Stimulated activated CD4-positive, alpha-beta T cell treated with anti-CD3 and anti-CD28 coated beads, Interleukin-4, amount 100 ng/mL, for 48 hours (primary cell): ENCODE data around the gene ANXA2R.

Experiments used
- DNase-seq, 2 donors: peaks; one replicate each; pipeline ENCODE4 v3.0.0-alpha.2; 2020; ENCODE audit warnings: low read depth in 2 of 2

ANXA2R gene

GRCh38 chr5:43000111-43000840 lies 39.8 kb downstream of the ANXA2R start:
- no peak for DNase-seq

GRCh38 chr5:42995360-42995751 lies 44.8 kb downstream of the ANXA2R start:
- no peak for DNase-seq

- DNase-seq, result peak; percentile 78 to 82
These were observed 45.4 kb downstream of the ANXA2R start for GRCh38 chr5:42994555-42995359.

- no peak for DNase-seq
These were observed 45.9 kb downstream of the ANXA2R start for GRCh38 chr5:42994246-42994554.

DNA sequence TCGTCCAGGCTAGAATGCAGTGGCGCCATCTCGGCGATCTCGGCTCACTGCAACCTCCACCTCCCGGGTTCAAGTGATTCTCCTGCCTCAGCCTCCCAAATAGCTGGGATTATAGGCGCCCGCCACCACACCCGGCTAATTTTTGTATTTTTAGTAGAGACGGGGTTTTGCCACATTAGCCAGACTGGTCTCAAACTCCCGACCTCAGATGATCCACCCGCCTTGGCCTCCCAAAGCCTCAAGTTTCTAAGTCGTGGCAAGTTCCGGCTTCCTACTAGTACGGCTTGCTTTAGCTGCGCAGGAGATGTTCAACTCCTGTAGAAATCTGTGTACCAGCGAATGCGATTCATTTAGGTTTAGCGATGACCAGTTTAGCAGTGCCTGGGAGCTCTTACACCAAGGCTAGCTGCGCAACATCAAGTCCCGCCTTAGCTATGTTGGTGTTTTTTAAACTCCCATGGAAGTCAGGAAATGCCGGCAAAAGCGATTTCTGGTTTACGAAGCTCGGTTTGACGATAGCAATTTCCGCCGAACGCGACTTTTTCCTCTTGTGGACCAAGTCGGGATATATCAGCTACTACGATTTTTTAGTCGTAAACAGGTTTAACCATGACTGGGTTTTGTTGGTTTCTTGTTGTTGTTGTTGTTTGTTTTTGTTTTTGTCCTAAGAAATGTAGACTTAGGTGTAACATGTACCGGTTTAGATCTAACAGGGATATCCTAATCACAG lies 46.4 kb downstream of the ANXA2R start:
- peak in 1 of 2 donors; percentile 32 for DNase-seq

GRCh38 chr5:42992088-42992879 lies 47.8 kb downstream of the ANXA2R start:
- peak; percentile 50 to 60 for DNase-seq

GRCh38 chr5:42991404-42992087 lies 48.6 kb downstream of the ANXA2R start:
- DNase-seq, result no peak

DNA sequence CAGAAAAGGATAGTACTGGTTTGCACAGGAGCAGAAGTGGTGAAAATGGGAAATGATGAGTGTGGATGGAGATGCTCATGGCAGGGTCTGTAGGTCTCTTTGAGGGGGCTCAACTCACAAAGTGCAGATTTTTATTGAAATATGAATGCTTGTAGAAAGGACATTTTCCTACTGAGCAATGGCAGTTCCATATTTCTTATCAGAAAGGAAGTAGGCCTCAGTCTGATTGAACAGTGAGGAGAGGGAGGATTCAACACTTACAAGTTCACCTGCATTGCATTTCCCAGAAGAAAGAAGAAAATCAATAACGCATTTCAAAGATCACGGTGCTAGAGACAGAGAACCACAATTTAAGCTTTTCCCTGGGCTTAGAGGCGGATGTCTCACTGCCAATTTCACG lies 49.2 kb downstream of the ANXA2R start:
- no peak for DNase-seq
